GM23248 (cell line): ENCODE measurements around the gene CLRN2.
"Not testable (repeated sequence)": the region's sequence is repeated elsewhere in the genome, so short reads cannot be mapped to it uniquely, and the experiment has no call there.

ENCODE experiments used
- EZH2 ChIP-seq: fragments of 200-600 bp; sonication (generic); IDR thresholded peaks from 2 replicates; pipeline ENCODE4 v1.6.1; 2018; ENCODE audit warnings: antibody characterized with exemption, mild to moderate bottlenecking; ENCODE audit not compliant: insufficient read depth, poor library complexity, severe bottlenecking
- EZH2phosphoT487 ChIP-seq: fragments of 200-600 bp; sonication (generic); IDR thresholded peaks from 2 replicates; pipeline ENCODE4 v1.6.1; 2018; ENCODE audit warnings: antibody characterized with exemption, moderate library complexity, mild to moderate bottlenecking, low read depth; ENCODE audit not compliant: insufficient read depth

GRCh38 chr4:17575177-17575576, 60.2 kb downstream of the CLRN2 start:
- not testable (repeated sequence) for TF ChIP-seq EZH2, EZH2phosphoT487
